Measurements from ENCODE around the gene UNC5CL. TPM values are rescaled to one million over a fixed set of nuclear protein-coding genes. Genes with fewer than 3 reads are reported as not detected.

UNC5CL gene
- total and polyA plus RNA-seq, 9 of the 15 experiments (the other 6 are each of a cell fraction or from before 2014, with no cell fraction given), result 0.07 to 1.8 (median 0.62) TPM; not detected in 1

Other genes with a start within 250 kb of the UNC5CL start
Only the 7 nearest of the 9 such genes appear.
- not detected in 2 replicates for gene TSPO2, start 3.2 kb upstream of the UNC5CL start, total RNA-seq (2014; rRNA removed)
- gene TSPO2, start 3.2 kb upstream of the UNC5CL start, total RNA-seq (2014; rRNA removed; fragmentation: Illumina TruSeq; extraction: Trizol), result not detected in 2 replicates
- gene TSPO2, start 3.2 kb upstream of the UNC5CL start, total RNA-seq (2015; rRNA removed; fragmentation: Illumina TruSeq; extraction: Trizol), result not detected in 2 replicates
- not detected in 2 replicates for gene TSPO2, start 3.2 kb upstream of the UNC5CL start, total RNA-seq (2021)
- 0.12 TPM in 1 of 2 replicates, not detected in the other for gene TSPO2, start 3.2 kb upstream of the UNC5CL start, polyA plus RNA-seq (2011; rRNA removed)
- gene TSPO2, start 3.2 kb upstream of the UNC5CL start, polyA plus RNA-seq (2014; fragmentation: Illumina TruSeq; extraction: Trizol), result not detected in 2 replicates
- gene TSPO2, start 3.2 kb upstream of the UNC5CL start, polyA plus RNA-seq (2014; fragmentation: Nextera tagmentation; extraction: Ambion mirVana), result not detected
- gene TSPO2, start 3.2 kb upstream of the UNC5CL start, polyA plus RNA-seq (2014; rRNA removed), result not detected in 2 replicates
- gene APOBEC2, start 14.0 kb upstream of the UNC5CL start, total RNA-seq (2014; rRNA removed), result not detected in 2 replicates
- gene APOBEC2, start 14.0 kb upstream of the UNC5CL start, total RNA-seq (2014; rRNA removed; fragmentation: Illumina TruSeq; extraction: Trizol), result not detected in 2 replicates
- not detected in 2 replicates for gene APOBEC2, start 14.0 kb upstream of the UNC5CL start, total RNA-seq (2015; rRNA removed; fragmentation: Illumina TruSeq; extraction: Trizol)
- not detected in 2 replicates for gene APOBEC2, start 14.0 kb upstream of the UNC5CL start, total RNA-seq (2021)
- gene APOBEC2, start 14.0 kb upstream of the UNC5CL start, polyA plus RNA-seq (2011; rRNA removed), result not detected in 2 replicates
- not detected in 2 replicates for gene APOBEC2, start 14.0 kb upstream of the UNC5CL start, polyA plus RNA-seq (2014; fragmentation: Illumina TruSeq; extraction: Trizol)
- gene APOBEC2, start 14.0 kb upstream of the UNC5CL start, polyA plus RNA-seq (2014; fragmentation: Nextera tagmentation; extraction: Ambion mirVana), result 1 to 10 TPM in 1 of 2 experiments, under 1 TPM in 1; 0.25 to 1.6 TPM
- not detected in 2 replicates for gene APOBEC2, start 14.0 kb upstream of the UNC5CL start, polyA plus RNA-seq (2014; rRNA removed)
- gene OARD1, start 33.1 kb upstream of the UNC5CL start, total RNA-seq (2014; rRNA removed), result 32.7 and 49.3 TPM in 2 replicates
- gene OARD1, start 33.1 kb upstream of the UNC5CL start, total RNA-seq (2014; rRNA removed; fragmentation: Illumina TruSeq; extraction: Trizol), result 61.1 and 63.2 TPM in 2 replicates
- 56.2 and 60.8 TPM in 2 replicates for gene OARD1, start 33.1 kb upstream of the UNC5CL start, total RNA-seq (2015; rRNA removed; fragmentation: Illumina TruSeq; extraction: Trizol)
- 43.4 and 47.1 TPM in 2 replicates for gene OARD1, start 33.1 kb upstream of the UNC5CL start, total RNA-seq (2021)
- gene OARD1, start 33.1 kb upstream of the UNC5CL start, polyA plus RNA-seq (2011; rRNA removed), result 38.4 and 45.7 TPM in 2 replicates
- gene OARD1, start 33.1 kb upstream of the UNC5CL start, polyA plus RNA-seq (2014; fragmentation: Illumina TruSeq; extraction: Trizol), result 63.2 and 65.8 TPM in 2 replicates
- gene OARD1, start 33.1 kb upstream of the UNC5CL start, polyA plus RNA-seq (2014; fragmentation: Nextera tagmentation; extraction: Ambion mirVana), result 10 to 100 TPM; 79.6 to 88.3 TPM
- gene OARD1, start 33.1 kb upstream of the UNC5CL start, polyA plus RNA-seq (2014; rRNA removed), result 70.3 and 71.6 TPM in 2 replicates
- gene NFYA, start 33.8 kb upstream of the UNC5CL start, total RNA-seq (2014; rRNA removed), result 18.6 and 23.8 TPM in 2 replicates
- gene NFYA, start 33.8 kb upstream of the UNC5CL start, total RNA-seq (2014; rRNA removed; fragmentation: Illumina TruSeq; extraction: Trizol), result 19.2 and 20.4 TPM in 2 replicates
- 24.4 and 26.6 TPM in 2 replicates for gene NFYA, start 33.8 kb upstream of the UNC5CL start, total RNA-seq (2015; rRNA removed; fragmentation: Illumina TruSeq; extraction: Trizol)
- gene NFYA, start 33.8 kb upstream of the UNC5CL start, total RNA-seq (2021), result 24.3 and 27.4 TPM in 2 replicates
- gene NFYA, start 33.8 kb upstream of the UNC5CL start, polyA plus RNA-seq (2011; rRNA removed), result 21.8 and 25.1 TPM in 2 replicates
- gene NFYA, start 33.8 kb upstream of the UNC5CL start, polyA plus RNA-seq (2014; fragmentation: Illumina TruSeq; extraction: Trizol), result 31.2 and 37.1 TPM in 2 replicates
- 10 to 100 TPM in 1 of 2 experiments, 1 to 10 TPM in 1; 7.3 to 10.1 TPM for gene NFYA, start 33.8 kb upstream of the UNC5CL start, polyA plus RNA-seq (2014; fragmentation: Nextera tagmentation; extraction: Ambion mirVana)
- 21.9 and 22.7 TPM in 2 replicates for gene NFYA, start 33.8 kb upstream of the UNC5CL start, polyA plus RNA-seq (2014; rRNA removed)
- gene TREML1, start 115.1 kb upstream of the UNC5CL start, total RNA-seq (2014; rRNA removed), result not detected in 2 replicates
- gene TREML1, start 115.1 kb upstream of the UNC5CL start, total RNA-seq (2014; rRNA removed; fragmentation: Illumina TruSeq; extraction: Trizol), result not detected in 2 replicates
- gene TREML1, start 115.1 kb upstream of the UNC5CL start, total RNA-seq (2015; rRNA removed; fragmentation: Illumina TruSeq; extraction: Trizol), result not detected in 2 replicates
- not detected in 2 replicates for gene TREML1, start 115.1 kb upstream of the UNC5CL start, total RNA-seq (2021)
- not detected in 2 replicates for gene TREML1, start 115.1 kb upstream of the UNC5CL start, polyA plus RNA-seq (2011; rRNA removed)
- not detected in 2 replicates for gene TREML1, start 115.1 kb upstream of the UNC5CL start, polyA plus RNA-seq (2014; fragmentation: Illumina TruSeq; extraction: Trizol)
- not detected for gene TREML1, start 115.1 kb upstream of the UNC5CL start, polyA plus RNA-seq (2014; fragmentation: Nextera tagmentation; extraction: Ambion mirVana)
- gene TREML1, start 115.1 kb upstream of the UNC5CL start, polyA plus RNA-seq (2014; rRNA removed), result not detected in 2 replicates
- gene TREM2, start 123.9 kb upstream of the UNC5CL start, total RNA-seq (2014; rRNA removed), result not detected in 2 replicates
- not detected in 2 replicates for gene TREM2, start 123.9 kb upstream of the UNC5CL start, total RNA-seq (2014; rRNA removed; fragmentation: Illumina TruSeq; extraction: Trizol)
- gene TREM2, start 123.9 kb upstream of the UNC5CL start, total RNA-seq (2015; rRNA removed; fragmentation: Illumina TruSeq; extraction: Trizol), result not detected in 2 replicates
- not detected in 2 replicates for gene TREM2, start 123.9 kb upstream of the UNC5CL start, total RNA-seq (2021)
- gene TREM2, start 123.9 kb upstream of the UNC5CL start, polyA plus RNA-seq (2011; rRNA removed), result not detected in 2 replicates
- gene TREM2, start 123.9 kb upstream of the UNC5CL start, polyA plus RNA-seq (2014; fragmentation: Illumina TruSeq; extraction: Trizol), result not detected in 2 replicates
- not detected for gene TREM2, start 123.9 kb upstream of the UNC5CL start, polyA plus RNA-seq (2014; fragmentation: Nextera tagmentation; extraction: Ambion mirVana)
- not detected in 2 replicates for gene TREM2, start 123.9 kb upstream of the UNC5CL start, polyA plus RNA-seq (2014; rRNA removed)
- gene TREML2, start 161.9 kb upstream of the UNC5CL start, total RNA-seq (2014; rRNA removed), result 1.8 and 2.6 TPM in 2 replicates
- 1.2 and 1.4 TPM in 2 replicates for gene TREML2, start 161.9 kb upstream of the UNC5CL start, total RNA-seq (2014; rRNA removed; fragmentation: Illumina TruSeq; extraction: Trizol)
- 0.62 and 0.64 TPM in 2 replicates for gene TREML2, start 161.9 kb upstream of the UNC5CL start, total RNA-seq (2015; rRNA removed; fragmentation: Illumina TruSeq; extraction: Trizol)
- gene TREML2, start 161.9 kb upstream of the UNC5CL start, total RNA-seq (2021), result 1.9 and 2.2 TPM in 2 replicates
- 0.34 and 0.86 TPM in 2 replicates for gene TREML2, start 161.9 kb upstream of the UNC5CL start, polyA plus RNA-seq (2011; rRNA removed)
- 2.9 and 3.3 TPM in 2 replicates for gene TREML2, start 161.9 kb upstream of the UNC5CL start, polyA plus RNA-seq (2014; fragmentation: Illumina TruSeq; extraction: Trizol)
- under 1 TPM; 0.20 to 0.27 TPM for gene TREML2, start 161.9 kb upstream of the UNC5CL start, polyA plus RNA-seq (2014; fragmentation: Nextera tagmentation; extraction: Ambion mirVana)
- 1.3 and 1.6 TPM in 2 replicates for gene TREML2, start 161.9 kb upstream of the UNC5CL start, polyA plus RNA-seq (2014; rRNA removed)

All from K562 (cell line).